ENCODE measurements around the gene JAZF1. TPM values are rescaled to one million over a fixed set of nuclear protein-coding genes. Genes with fewer than 3 reads are reported as not detected.

JAZF1 gene
- total and polyA plus RNA-seq, 2 donors (not counting 1 experiment from before 2014, with no cell fraction given), result 14.0 to 38.6 TPM

DNA sequence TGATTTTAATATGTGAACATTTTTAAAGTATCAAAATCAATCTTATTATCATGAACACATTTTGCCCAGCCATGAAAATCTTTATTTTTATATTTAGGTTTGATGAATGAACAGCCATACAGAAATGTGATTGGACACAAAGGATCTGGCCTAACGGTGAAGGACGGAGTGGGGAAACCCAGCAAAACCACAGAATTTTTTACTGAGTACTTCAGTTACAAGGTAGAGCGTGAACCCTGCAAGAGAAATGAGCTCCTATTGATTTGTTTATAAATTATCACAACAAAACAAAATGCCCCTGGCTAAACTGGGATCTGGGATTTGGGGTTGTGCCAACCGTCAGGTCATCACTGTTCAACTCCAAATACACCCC is 118.8 kb downstream of the JAZF1 start:
- intact Hi-C loops (cut with micrococcal nuclease), result loop anchor here (2.0 kb wide), 1 partner anchor 35 kb away; no protein-coding TSS in a partner anchor
- H3K4me2 ChIP-seq (replicated peaks; ENCODE audit: low read depth, low read length, poor library complexity, severe bottlenecking), result no peak overlapping the region
- POLR2A ChIA-PET, result no interaction called here

DNA sequence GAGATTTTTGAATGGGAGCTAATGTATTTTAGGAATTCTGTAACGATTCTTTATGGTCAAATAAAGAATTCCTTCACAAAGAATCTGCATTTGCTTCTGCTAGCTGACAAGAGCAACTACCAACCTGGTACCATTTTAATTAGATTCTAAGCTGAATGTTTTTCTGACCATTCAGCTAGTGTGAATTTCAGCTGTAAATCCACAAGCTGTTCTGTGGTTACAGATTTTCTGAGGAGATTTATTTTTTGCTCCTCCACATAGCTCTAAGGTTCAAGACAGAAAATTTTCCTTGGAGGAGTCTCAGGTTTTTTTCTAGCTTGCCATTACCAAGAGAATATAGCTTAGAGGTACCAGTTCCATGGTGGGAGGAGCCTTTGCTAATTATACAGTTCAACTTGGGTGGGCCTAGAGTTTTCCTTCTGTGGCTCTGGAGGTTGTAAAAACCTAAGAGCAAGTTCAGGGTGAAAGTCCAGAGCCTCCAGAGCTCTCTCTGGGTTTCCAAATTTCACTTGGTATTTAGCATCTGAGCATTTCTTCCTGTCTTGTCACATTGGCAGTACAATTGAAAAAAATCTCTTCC is 120.1 kb downstream of the JAZF1 start:
- H3K4me2 ChIP-seq (replicated peaks; ENCODE audit: low read depth, low read length, poor library complexity, severe bottlenecking), result no peak overlapping the region
- no peak for TF ChIP-seq EZH2 (IDR thresholded peaks at IDR 0.05; ENCODE audit: borderline replicate concordance, insufficient read depth, low read depth, low read length, poor library complexity, severe bottlenecking)
- TF ChIP-seq, protein P1, sequence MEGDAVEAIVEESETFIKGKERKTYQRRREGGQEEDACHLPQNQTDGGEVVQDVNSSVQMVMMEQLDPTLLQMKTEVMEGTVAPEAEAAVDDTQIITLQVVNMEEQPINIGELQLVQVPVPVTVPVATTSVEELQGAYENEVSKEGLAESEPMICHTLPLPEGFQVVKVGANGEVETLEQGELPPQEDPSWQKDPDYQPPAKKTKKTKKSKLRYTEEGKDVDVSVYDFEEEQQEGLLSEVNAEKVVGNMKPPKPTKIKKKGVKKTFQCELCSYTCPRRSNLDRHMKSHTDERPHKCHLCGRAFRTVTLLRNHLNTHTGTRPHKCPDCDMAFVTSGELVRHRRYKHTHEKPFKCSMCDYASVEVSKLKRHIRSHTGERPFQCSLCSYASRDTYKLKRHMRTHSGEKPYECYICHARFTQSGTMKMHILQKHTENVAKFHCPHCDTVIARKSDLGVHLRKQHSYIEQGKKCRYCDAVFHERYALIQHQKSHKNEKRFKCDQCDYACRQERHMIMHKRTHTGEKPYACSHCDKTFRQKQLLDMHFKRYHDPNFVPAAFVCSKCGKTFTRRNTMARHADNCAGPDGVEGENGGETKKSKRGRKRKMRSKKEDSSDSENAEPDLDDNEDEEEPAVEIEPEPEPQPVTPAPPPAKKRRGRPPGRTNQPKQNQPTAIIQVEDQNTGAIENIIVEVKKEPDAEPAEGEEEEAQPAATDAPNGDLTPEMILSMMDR (IDR thresholded peaks at IDR 0.05), result no peak
- H3K9me3 ChIP-seq (ENCODE audit: control extremely low read depth in 1 of 3, control insufficient read depth in 2 of 3, insufficient read depth in 1 of 3, low read length in 2 of 3), result no peaks in the 10 kb centered on the region
- Mint-ChIP-seq H3K27me3 (no peaks in the 10 kb centered on the region), H3K27ac (no peak overlapping the region), H3K9me3 (ENCODE audit: insufficient read depth) (no peaks in the 10 kb centered on the region), H3K4me1 (peaks cover 40% of the 10 kb centered on the region), H3K4me3 (no peak overlapping the region)
- no CpG with 5 or more reads among the region's 1 CpG for WGBS (ENCODE audit: insufficient coverage)
- H3K9ac ChIP-seq (ENCODE audit: low read length), result no peak overlapping the region
- H3K79me2 ChIP-seq (ENCODE audit: control insufficient read depth, insufficient read depth, low read length), result peaks cover 84% of the 10 kb centered on the region
- H3K27ac ChIP-seq (ENCODE audit: low read length in 2 of 2), result no peak overlapping the region
- H3K27me3 ChIP-seq (replicated peaks in 1 of 4; ENCODE audit: control extremely low read depth in 1 of 4, control insufficient read depth in 3 of 4, insufficient read depth in 4 of 4, low read length in 3 of 4), result no peaks in the 10 kb centered on the region
- no peak for DNase-seq
- no peak overlapping the region for H2AFZ ChIP-seq (ENCODE audit: insufficient read depth, low read depth, low read length, poor library complexity, severe bottlenecking)
- H3K4me1 ChIP-seq (ENCODE audit: control insufficient read depth in 2 of 2, insufficient read depth in 2 of 2, low read length in 2 of 2), result peaks cover 0 to 6% of the 10 kb centered on the region in 2 donors
- peaks cover 73% of the 10 kb centered on the region for H4K20me1 ChIP-seq (ENCODE audit: control insufficient read depth, insufficient read depth, low read length, poor library complexity, severe bottlenecking)
- H3K36me3 ChIP-seq (replicated peaks in 1 of 2; ENCODE audit: control extremely low read depth in 1 of 2, control insufficient read depth in 1 of 2, extremely low read depth in 1 of 2, insufficient read depth in 2 of 2, low read length in 1 of 2), result peaks cover 0 to 3% of the 10 kb centered on the region in 2 experiments
- ATAC-seq (ENCODE audit: low read depth), result no peak
- intact Hi-C loops (cut with micrococcal nuclease), result no loop called here
- CTCF ChIA-PET, result interaction anchor here (0.6 to 3.5 kb wide), 8 partner anchors 9 to 864 kb away, joined by 3 to 41 read pairs (median 4); no protein-coding TSS in a partner anchor
- no peak overlapping the region for H3K4me3 ChIP-seq (ENCODE audit: control extremely low read depth in 1 of 5, extremely low read depth in 1 of 5, insufficient read depth in 1 of 5, low read depth in 2 of 5, low read length in 4 of 5)
- POLR2A ChIA-PET, result no interaction called here

More for the DNA sequence above, 118.8 kb downstream of the JAZF1 start:
- Histone ChIP-seq H3K27ac (ENCODE audit: low read length in 2 of 2) (no peak overlapping the region), H3K4me1 (ENCODE audit: control insufficient read depth in 2 of 2, insufficient read depth in 2 of 2, low read length in 2 of 2) (peaks cover 0 to 6% of the 10 kb centered on the region in 2 donors), H3K9ac (ENCODE audit: low read length) (no peak overlapping the region), H2AFZ (ENCODE audit: insufficient read depth, low read depth, low read length, poor library complexity, severe bottlenecking) (no peak overlapping the region), H3K9me3 (ENCODE audit: control extremely low read depth in 1 of 3, control insufficient read depth in 2 of 3, insufficient read depth in 1 of 3, low read length in 2 of 3) (no peaks in the 10 kb centered on the region), H4K20me1 (ENCODE audit: control insufficient read depth, insufficient read depth, low read length, poor library complexity, severe bottlenecking) (peaks cover 71% of the 10 kb centered on the region), H3K36me3 (replicated peaks in 1 of 2; ENCODE audit: control extremely low read depth in 1 of 2, control insufficient read depth in 1 of 2, extremely low read depth in 1 of 2, insufficient read depth in 2 of 2, low read length in 1 of 2) (peaks cover 0 to 3% of the 10 kb centered on the region in 2 experiments), H3K27me3 (replicated peaks in 1 of 4; ENCODE audit: control extremely low read depth in 1 of 4, control insufficient read depth in 3 of 4, insufficient read depth in 4 of 4, low read length in 3 of 4) (no peaks in the 10 kb centered on the region), H3K79me2 (ENCODE audit: control insufficient read depth, insufficient read depth, low read length) (peaks cover 77% of the 10 kb centered on the region), H3K4me3 (ENCODE audit: control extremely low read depth in 1 of 5, extremely low read depth in 1 of 5, insufficient read depth in 1 of 5, low read depth in 2 of 5, low read length in 4 of 5) (no peak overlapping the region)
- CTCF ChIA-PET, result interaction anchor here (0.6 to 3.5 kb wide), 17 partner anchors 8 to 793 kb away, joined by 3 to 41 read pairs (median 4); no protein-coding TSS in a partner anchor
- Mint-ChIP-seq H3K9me3 (ENCODE audit: insufficient read depth) (no peaks in the 10 kb centered on the region), H3K27me3 (no peaks in the 10 kb centered on the region), H3K4me1 (peaks cover 40% of the 10 kb centered on the region), H3K27ac (no peak overlapping the region), H3K4me3 (no peak overlapping the region)
- TF ChIP-seq, protein P1 (IDR thresholded peaks at IDR 0.05), result no peak
- no peak for TF ChIP-seq EZH2 (IDR thresholded peaks at IDR 0.05; ENCODE audit: borderline replicate concordance, insufficient read depth, low read depth, low read length, poor library complexity, severe bottlenecking)
- ATAC-seq (ENCODE audit: low read depth), result no peak
- DNase-seq, result no peak
- no CpG with 5 or more reads among the region's 4 CpGs for WGBS (ENCODE audit: insufficient coverage)

Measured in B cell (primary cell).